WTC11 (cell line): Measurements from ENCODE around the gene NFIA. TPM values are rescaled to one million over a fixed set of nuclear protein-coding genes. Genes with fewer than 3 reads are reported as not detected.

Source experiments
- ATAC-seq: fragments of 200-7000 bp; cut with Tn5 transposase; 2 replicates; pipeline ENCODE4 v1.10.0; 2021; ENCODE audit warnings: mild to moderate bottlenecking, moderate library complexity
- CTCF ChIA-PET: fragments of 300-600 bp; sonication (Branson Sonifier 250); formaldehyde crosslinking; loops from one replicate; lab custom pipeline; 2021; ENCODE audit warnings: antibody characterized with exemption; lab: Charles Lee
- POLR2A ChIA-PET: fragments of 350-600 bp; sonication (Branson Sonifier 250); formaldehyde crosslinking; loops from one replicate; lab custom pipeline; 2021; ENCODE audit warnings: antibody characterized with exemption; lab: Charles Lee
- DNase-seq: peaks from one replicate; pipeline ENCODE4 v3.0.0; 2021; ENCODE audit warnings: low spot score
- H3K27ac Mint-ChIP-seq: 2 replicates; pipeline ENCODE4 v1.8.0; 2021; ENCODE audit warnings: mixed read lengths
- H3K27me3 Mint-ChIP-seq: 2 replicates; pipeline ENCODE4 v1.8.0; 2021; ENCODE audit warnings: low read depth, mild to moderate bottlenecking, moderate library complexity, mixed read lengths
- H3K36me3 Mint-ChIP-seq: 2 replicates; pipeline ENCODE4 v1.8.0; 2021; ENCODE audit warnings: mixed read lengths
- H3K4me1 Mint-ChIP-seq: 2 replicates; pipeline ENCODE4 v1.8.0; 2022; ENCODE audit warnings: mixed read lengths
- H3K4me3 Mint-ChIP-seq: 2 replicates; pipeline ENCODE4 v1.8.0; 2021; ENCODE audit warnings: mild to moderate bottlenecking, moderate library complexity, mixed read lengths
- H3K9me3 Mint-ChIP-seq: 2 replicates; pipeline ENCODE4 v1.8.0; 2021; ENCODE audit warnings: mixed read lengths
- ATF6 ChIP-seq: sonication (generic); formaldehyde crosslinking; IDR thresholded peaks from 2 replicates; pipeline ENCODE4 v1.8.1; 2023; ENCODE audit warnings: mild to moderate bottlenecking, missing genetic modification reagents
- FOXP4 ChIP-seq: sonication (generic); formaldehyde crosslinking; IDR thresholded peaks from 2 replicates; pipeline ENCODE4 v1.8.0; 2022; ENCODE audit warnings: mild to moderate bottlenecking, missing genetic modification reagents
- GABPB1 ChIP-seq: sonication (generic); formaldehyde crosslinking; IDR thresholded peaks from 2 replicates; pipeline ENCODE4 v1.8.1; 2023; ENCODE audit warnings: mild to moderate bottlenecking, missing genetic modification reagents
- MXD4 ChIP-seq: fragments of 250-450 bp; sonication (Bioruptor Pico); IDR thresholded peaks from 2 replicates; pipeline ENCODE4 v1.8.0; 2021; ENCODE audit warnings: mild to moderate bottlenecking, moderate library complexity, borderline replicate concordance
- NFATC4 ChIP-seq: fragments of 250-450 bp; sonication (Bioruptor Pico); IDR thresholded peaks from 2 replicates; pipeline ENCODE4 v1.9.0; 2021; ENCODE audit warnings: mild to moderate bottlenecking
- NR1H2 ChIP-seq: sonication (generic); formaldehyde crosslinking; IDR thresholded peaks from 2 replicates; pipeline ENCODE4 v1.9.0; 2021; ENCODE audit warnings: mild to moderate bottlenecking, moderate library complexity, missing genetic modification reagents
- NR2C2 ChIP-seq: sonication (generic); formaldehyde crosslinking; IDR thresholded peaks from 2 replicates; pipeline ENCODE4 v1.8.0; 2022; ENCODE audit warnings: mild to moderate bottlenecking, missing genetic modification reagents
- OVOL2 ChIP-seq: fragments of 250-450 bp; sonication (Bioruptor Pico); IDR thresholded peaks from 2 replicates; pipeline ENCODE4 v1.9.0; 2021; ENCODE audit warnings: mild to moderate bottlenecking, borderline replicate concordance
- TEAD4 ChIP-seq: sonication (generic); formaldehyde crosslinking; IDR thresholded peaks from 2 replicates; pipeline ENCODE4 v1.8.0; 2022; ENCODE audit warnings: mild to moderate bottlenecking, missing genetic modification reagents
- TP53 ChIP-seq: sonication (generic); formaldehyde crosslinking; IDR thresholded peaks from 2 replicates; pipeline ENCODE4 v1.8.1; 2023; ENCODE audit warnings: mild to moderate bottlenecking, missing genetic modification reagents
- USF2 ChIP-seq: sonication (generic); formaldehyde crosslinking; IDR thresholded peaks from 2 replicates; pipeline ENCODE4 v1.8.1; 2023; ENCODE audit warnings: mild to moderate bottlenecking, missing genetic modification reagents, moderate library complexity
- ZNF219 ChIP-seq: sonication (generic); formaldehyde crosslinking; IDR thresholded peaks from 2 replicates; pipeline ENCODE4 v1.8.0; 2023; ENCODE audit warnings: missing genetic modification reagents, mild to moderate bottlenecking, borderline replicate concordance
- ZNF423 ChIP-seq: fragments of 250-450 bp; sonication (Bioruptor Pico); IDR thresholded peaks from 2 replicates; pipeline ENCODE4 v2.1.2; 2022; ENCODE audit warnings: mild to moderate bottlenecking, moderate library complexity
- total RNA-seq: library from RNA; stranded (reverse); gene quantifications from 3 replicates; pipeline ENCODE4 v1.2.3, GENCODE V29; 2021
- TF ChIP-seq, protein P1 (sequence below): fragments of 200-600 bp; IDR thresholded peaks from 2 replicates; pipeline ENCODE4 v1.8.0; 2022; ENCODE audit warnings: antibody characterized with exemption
- TF ChIP-seq, protein P2 (sequence below): fragments of 250-450 bp; sonication (Bioruptor Pico); IDR thresholded peaks from 2 replicates; pipeline ENCODE4 v1.8.0; 2021; ENCODE audit warnings: mild to moderate bottlenecking
- TF ChIP-seq, protein P3 (sequence below): sonication (generic); formaldehyde crosslinking; IDR thresholded peaks from 2 replicates; pipeline ENCODE4 v1.8.0; 2022; ENCODE audit warnings: mild to moderate bottlenecking, missing genetic modification reagents
- TF ChIP-seq, protein P4 (sequence below): sonication (generic); formaldehyde crosslinking; IDR thresholded peaks from 2 replicates; pipeline ENCODE4 v1.8.0; 2023; ENCODE audit warnings: mild to moderate bottlenecking, missing genetic modification reagents

The NFIA gene
- total RNA-seq, 1 experiment from 2014 or later: 16.7 TPM

DNA sequence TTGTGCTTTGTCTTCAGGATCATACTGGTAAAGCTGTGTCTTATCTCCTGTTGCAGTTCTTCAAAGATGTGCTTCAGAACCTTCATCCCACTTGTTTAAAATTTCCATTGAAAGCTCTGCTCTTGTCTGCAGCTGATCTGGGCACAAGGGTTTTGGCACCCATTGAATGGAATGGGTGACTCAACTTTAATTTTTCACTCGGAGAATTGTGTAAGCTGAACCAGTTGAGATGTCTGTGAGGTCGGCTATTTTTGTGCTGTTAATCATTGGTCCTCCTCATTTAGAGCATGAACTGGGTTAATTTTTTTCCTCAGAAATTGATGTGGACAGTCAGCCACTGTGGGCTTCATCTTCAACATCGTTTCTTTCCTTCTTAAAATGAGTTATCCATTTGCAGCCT is 390.5 kb downstream of the NFIA start (continued):
- TF ChIP-seq, protein P1, sequence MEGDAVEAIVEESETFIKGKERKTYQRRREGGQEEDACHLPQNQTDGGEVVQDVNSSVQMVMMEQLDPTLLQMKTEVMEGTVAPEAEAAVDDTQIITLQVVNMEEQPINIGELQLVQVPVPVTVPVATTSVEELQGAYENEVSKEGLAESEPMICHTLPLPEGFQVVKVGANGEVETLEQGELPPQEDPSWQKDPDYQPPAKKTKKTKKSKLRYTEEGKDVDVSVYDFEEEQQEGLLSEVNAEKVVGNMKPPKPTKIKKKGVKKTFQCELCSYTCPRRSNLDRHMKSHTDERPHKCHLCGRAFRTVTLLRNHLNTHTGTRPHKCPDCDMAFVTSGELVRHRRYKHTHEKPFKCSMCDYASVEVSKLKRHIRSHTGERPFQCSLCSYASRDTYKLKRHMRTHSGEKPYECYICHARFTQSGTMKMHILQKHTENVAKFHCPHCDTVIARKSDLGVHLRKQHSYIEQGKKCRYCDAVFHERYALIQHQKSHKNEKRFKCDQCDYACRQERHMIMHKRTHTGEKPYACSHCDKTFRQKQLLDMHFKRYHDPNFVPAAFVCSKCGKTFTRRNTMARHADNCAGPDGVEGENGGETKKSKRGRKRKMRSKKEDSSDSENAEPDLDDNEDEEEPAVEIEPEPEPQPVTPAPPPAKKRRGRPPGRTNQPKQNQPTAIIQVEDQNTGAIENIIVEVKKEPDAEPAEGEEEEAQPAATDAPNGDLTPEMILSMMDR: no peak
- TF ChIP-seq NR2C2 (CRISPR knock-in tag): no peak
- TF ChIP-seq, protein P2, sequence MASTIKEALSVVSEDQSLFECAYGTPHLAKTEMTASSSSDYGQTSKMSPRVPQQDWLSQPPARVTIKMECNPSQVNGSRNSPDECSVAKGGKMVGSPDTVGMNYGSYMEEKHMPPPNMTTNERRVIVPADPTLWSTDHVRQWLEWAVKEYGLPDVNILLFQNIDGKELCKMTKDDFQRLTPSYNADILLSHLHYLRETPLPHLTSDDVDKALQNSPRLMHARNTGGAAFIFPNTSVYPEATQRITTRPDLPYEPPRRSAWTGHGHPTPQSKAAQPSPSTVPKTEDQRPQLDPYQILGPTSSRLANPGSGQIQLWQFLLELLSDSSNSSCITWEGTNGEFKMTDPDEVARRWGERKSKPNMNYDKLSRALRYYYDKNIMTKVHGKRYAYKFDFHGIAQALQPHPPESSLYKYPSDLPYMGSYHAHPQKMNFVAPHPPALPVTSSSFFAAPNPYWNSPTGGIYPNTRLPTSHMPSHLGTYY: no peak
- TF ChIP-seq FOXP4 (CRISPR knock-in tag): no peak

DNA sequence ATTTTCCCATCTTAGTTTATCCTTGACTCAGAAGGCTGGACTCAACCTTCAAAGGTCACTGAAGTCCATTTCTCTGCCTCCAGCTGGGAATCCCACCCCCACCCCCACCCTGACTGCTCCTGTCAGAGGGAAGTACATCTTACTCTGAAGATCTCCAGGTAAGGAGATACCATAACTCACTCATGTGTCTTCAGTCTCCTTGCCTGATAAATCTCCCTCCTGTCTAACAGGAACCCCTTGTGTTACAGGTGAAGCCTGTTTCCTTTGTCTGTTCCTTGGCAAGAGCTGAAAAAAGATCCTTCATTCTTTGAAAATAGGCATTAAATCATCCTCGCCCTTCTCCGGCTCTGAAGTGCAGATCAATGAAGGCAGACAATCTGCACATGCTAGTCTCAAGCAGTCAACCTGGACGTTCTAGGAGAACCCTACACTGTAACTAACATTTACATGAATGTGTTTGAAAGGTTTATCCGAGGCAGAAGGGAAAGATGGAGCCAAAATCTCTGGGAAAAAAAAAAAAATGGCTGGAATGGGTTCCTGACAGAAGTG is 392.0 kb downstream of the NFIA start:
- H3K36me3 Mint-ChIP-seq: no peaks in the 10 kb centered on the region
- CTCF ChIA-PET: no interaction called here
- H3K9me3 Mint-ChIP-seq: no peaks in the 10 kb centered on the region
- H3K27ac Mint-ChIP-seq: no peak overlapping the region
- H3K27me3 Mint-ChIP-seq: peaks cover 99% of the 10 kb centered on the region
- H3K4me3 Mint-ChIP-seq: no peak overlapping the region
- ATAC-seq: no peak
- no peaks in the 10 kb centered on the region for H3K4me1 Mint-ChIP-seq
- DNase-seq: no peak
- no peak for TF ChIP-seq GABPB1 (CRISPR knock-in tag)
- TF ChIP-seq, protein P1: no peak
- TF ChIP-seq, protein P2: no peak
- TF ChIP-seq NR1H2 (CRISPR knock-in tag): no peak
- TF ChIP-seq ZNF219 (CRISPR knock-in tag): no peak
- no peak for TF ChIP-seq OVOL2 (CRISPR knock-in tag)
- TF ChIP-seq TP53: no peak
- no peak for TF ChIP-seq ATF6 (CRISPR knock-in tag)
- TF ChIP-seq, all 79 proteins: peak for 0
- POLR2A ChIA-PET: no interaction called here

- no peak for TF ChIP-seq ZNF423 (CRISPR knock-in tag)
- no peak for TF ChIP-seq TEAD4 (CRISPR knock-in tag)
- no peak for TF ChIP-seq NFATC4
- no peak for TF ChIP-seq USF2 (CRISPR knock-in tag)
- TF ChIP-seq MXD4 (CRISPR knock-in tag): no peak
- TF ChIP-seq, protein P3, sequence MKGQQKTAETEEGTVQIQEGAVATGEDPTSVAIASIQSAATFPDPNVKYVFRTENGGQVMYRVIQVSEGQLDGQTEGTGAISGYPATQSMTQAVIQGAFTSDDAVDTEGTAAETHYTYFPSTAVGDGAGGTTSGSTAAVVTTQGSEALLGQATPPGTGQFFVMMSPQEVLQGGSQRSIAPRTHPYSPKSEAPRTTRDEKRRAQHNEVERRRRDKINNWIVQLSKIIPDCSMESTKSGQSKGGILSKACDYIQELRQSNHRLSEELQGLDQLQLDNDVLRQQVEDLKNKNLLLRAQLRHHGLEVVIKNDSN: no peak
- TF ChIP-seq, protein P4, sequence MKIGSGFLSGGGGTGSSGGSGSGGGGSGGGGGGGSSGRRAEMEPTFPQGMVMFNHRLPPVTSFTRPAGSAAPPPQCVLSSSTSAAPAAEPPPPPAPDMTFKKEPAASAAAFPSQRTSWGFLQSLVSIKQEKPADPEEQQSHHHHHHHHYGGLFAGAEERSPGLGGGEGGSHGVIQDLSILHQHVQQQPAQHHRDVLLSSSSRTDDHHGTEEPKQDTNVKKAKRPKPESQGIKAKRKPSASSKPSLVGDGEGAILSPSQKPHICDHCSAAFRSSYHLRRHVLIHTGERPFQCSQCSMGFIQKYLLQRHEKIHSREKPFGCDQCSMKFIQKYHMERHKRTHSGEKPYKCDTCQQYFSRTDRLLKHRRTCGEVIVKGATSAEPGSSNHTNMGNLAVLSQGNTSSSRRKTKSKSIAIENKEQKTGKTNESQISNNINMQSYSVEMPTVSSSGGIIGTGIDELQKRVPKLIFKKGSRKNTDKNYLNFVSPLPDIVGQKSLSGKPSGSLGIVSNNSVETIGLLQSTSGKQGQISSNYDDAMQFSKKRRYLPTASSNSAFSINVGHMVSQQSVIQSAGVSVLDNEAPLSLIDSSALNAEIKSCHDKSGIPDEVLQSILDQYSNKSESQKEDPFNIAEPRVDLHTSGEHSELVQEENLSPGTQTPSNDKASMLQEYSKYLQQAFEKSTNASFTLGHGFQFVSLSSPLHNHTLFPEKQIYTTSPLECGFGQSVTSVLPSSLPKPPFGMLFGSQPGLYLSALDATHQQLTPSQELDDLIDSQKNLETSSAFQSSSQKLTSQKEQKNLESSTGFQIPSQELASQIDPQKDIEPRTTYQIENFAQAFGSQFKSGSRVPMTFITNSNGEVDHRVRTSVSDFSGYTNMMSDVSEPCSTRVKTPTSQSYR: no peak
- no peaks in the 10 kb centered on the region for H3K36me3 Mint-ChIP-seq
- no peaks in the 10 kb centered on the region for H3K4me1 Mint-ChIP-seq
- ATAC-seq (no peak), DNase-seq (no peak)
- CTCF ChIA-PET: no interaction called here
- no peaks in the 10 kb centered on the region for H3K9me3 Mint-ChIP-seq
- no peak overlapping the region for H3K4me3 Mint-ChIP-seq
- H3K27ac Mint-ChIP-seq: no peak overlapping the region
- peaks cover 99% of the 10 kb centered on the region for H3K27me3 Mint-ChIP-seq
- POLR2A ChIA-PET: no interaction called here
Observed at GRCh38 chr1:61474963-61475362, 392.6 kb downstream of the NFIA start.
